ENCODE results near the gene OLR1.
"Not testable (repeated sequence)": the region's sequence is repeated elsewhere in the genome, so short reads cannot be mapped to it uniquely, and the experiment has no call there.

Gene OLR1

GRCh38 chr12:10171973-10172728, at the start of gene OLR1:
Gene OLR1 (minus strand): TSS chr12:10172132. CDS start chr12:10172077, 55 bp downstream.
- no peak for DNase-seq

- no peak for DNase-seq
These were observed 48.6 kb upstream of the OLR1 start for GRCh38 chr12:10220398-10221077.

GRCh38 chr12:10218021-10218420, 46.1 kb upstream of the OLR1 start:
- no peak for DNase-seq

- not testable (repeated sequence) for DNase-seq
These were observed 44.0 kb upstream of the OLR1 start for GRCh38 chr12:10215946-10216345.

- no peak for DNase-seq
These were observed 43.5 kb upstream of the OLR1 start for GRCh38 chr12:10215436-10215835.

GRCh38 chr12:10214895-10215267, 42.9 kb upstream of the OLR1 start:
- DNase-seq, result no peak

GRCh38 chr12:10214136-10214894, 42.4 kb upstream of the OLR1 start:
- no peak for DNase-seq

GRCh38 chr12:10213168-10214135, 41.5 kb upstream of the OLR1 start:
- DNase-seq, result peak; percentile 33

- DNase-seq, result peak; percentile 65
These were observed 40.8 kb upstream of the OLR1 start, which contains the start of gene GABARAPL1 for GRCh38 chr12:10212739-10213131. Gene GABARAPL1 (plus strand): TSS chr12:10212877. CDS start chr12:10213130, 253 bp downstream.

- peak; percentile 65 for DNase-seq
These were observed 40.2 kb upstream of the OLR1 start for GRCh38 chr12:10211940-10212738.

- DNase-seq, result no peak
These were observed 39.4 kb upstream of the OLR1 start for GRCh38 chr12:10211101-10211939.

- no peak for DNase-seq
These were observed 38.3 kb upstream of the OLR1 start for GRCh38 chr12:10210225-10210624.

GRCh38 chr12:10207136-10207535, 35.2 kb upstream of the OLR1 start:
- no peak for DNase-seq

GRCh38 chr12:10205220-10205807, 33.4 kb upstream of the OLR1 start:
- no peak for DNase-seq

- not testable (repeated sequence) for DNase-seq
These were observed 32.6 kb upstream of the OLR1 start for GRCh38 chr12:10204495-10204894.

- no peak for DNase-seq
These were observed 25.9 kb upstream of the OLR1 start for GRCh38 chr12:10197879-10198278.

- DNase-seq, result no peak
These were observed 24.3 kb upstream of the OLR1 start for GRCh38 chr12:10196210-10196609.

GRCh38 chr12:10194160-10194670, 22.3 kb upstream of the OLR1 start:
- DNase-seq, result no peak

GRCh38 chr12:10191865-10192264, 19.9 kb upstream of the OLR1 start:
- DNase-seq, result no peak

All from NCI-H1092 treated with DMSO at 0.1 percent for 48 hours (cell line).